Measurements from ENCODE around the gene MYO9B.
"Not testable (repeated sequence)": the region's sequence is repeated elsewhere in the genome, so short reads cannot be mapped to it uniquely, and the experiment has no call there.

MYO9B gene

GRCh38 chr19:17184371-17184841 is 108.8 kb downstream of the MYO9B start:
- peak overlapping the region; percentile 86 for H3K27ac ChIP-seq

GRCh38 chr19:17185590-17185989 is 110.0 kb downstream of the MYO9B start:
- H3K9me3 ChIP-seq, result peaks cover under 1% of the 10 kb centered on the region
- H3K27ac ChIP-seq, result no peak overlapping the region
- TF ChIP-seq CTCF (IDR thresholded peaks at IDR 0.05), result no peak
- H3K4me3 ChIP-seq (ENCODE audit: low read depth in 1 of 2, low read length in 1 of 2), result no peak overlapping the region
- H3K4me1 ChIP-seq (ENCODE audit: control insufficient read depth in 1 of 2, insufficient read depth in 1 of 2, low read depth in 1 of 2, low read length in 1 of 2), result peaks cover 24 to 25% of the 10 kb centered on the region in 2 experiments
- no peaks in the 10 kb centered on the region for H3K27me3 ChIP-seq
- peaks cover 99% of the 10 kb centered on the region for H3K36me3 ChIP-seq

More at GRCh38 chr19:17184371-17184841, 108.8 kb downstream of the MYO9B start:
- Histone ChIP-seq H3K4me1 (ENCODE audit: control insufficient read depth in 1 of 2, insufficient read depth in 1 of 2, low read depth in 1 of 2, low read length in 1 of 2) (peaks cover 24 to 25% of the 10 kb centered on the region in 2 experiments), H3K36me3 (peaks cover 99% of the 10 kb centered on the region), H3K9me3 (no peaks in the 10 kb centered on the region), H3K27me3 (no peaks in the 10 kb centered on the region), H3K4me3 (ENCODE audit: low read depth in 1 of 2, low read length in 1 of 2) (peak overlapping the region; percentile 4 to 36)
- no peak for TF ChIP-seq CTCF (IDR thresholded peaks at IDR 0.05)

GRCh38 chr19:17191736-17192135 is 116.2 kb downstream of the MYO9B start:
- H3K27me3 ChIP-seq; H3K4me1 ChIP-seq (ENCODE audit: control insufficient read depth in 1 of 2, insufficient read depth in 1 of 2, low read depth in 1 of 2, low read length in 1 of 2); H3K27ac ChIP-seq; H3K4me3 ChIP-seq (ENCODE audit: low read depth in 1 of 2, low read length in 1 of 2): not testable (repeated sequence)
- peaks cover 12% of the 10 kb centered on the region for H3K9me3 ChIP-seq
- H3K36me3 ChIP-seq, result peaks cover 100% of the 10 kb centered on the region

- Histone ChIP-seq H3K4me3 (ENCODE audit: low read depth in 1 of 2, low read length in 1 of 2) (no peak overlapping the region), H3K27me3 (no peaks in the 10 kb centered on the region), H3K27ac (no peak overlapping the region), H3K4me1 (ENCODE audit: control insufficient read depth in 1 of 2, insufficient read depth in 1 of 2, low read depth in 1 of 2, low read length in 1 of 2) (no peaks in the 10 kb centered on the region), H3K36me3 (peaks cover 100% of the 10 kb centered on the region), H3K9me3 (peaks cover 12% of the 10 kb centered on the region)
- TF ChIP-seq CTCF (IDR thresholded peaks at IDR 0.05), result no peak
Observed at GRCh38 chr19:17192751-17193150, 117.2 kb downstream of the MYO9B start.

- peaks cover 12% of the 10 kb centered on the region for H3K9me3 ChIP-seq
- H3K36me3 ChIP-seq, result peaks cover 100% of the 10 kb centered on the region
- no peak overlapping the region for H3K27ac ChIP-seq
- TF ChIP-seq CTCF (IDR thresholded peaks at IDR 0.05), result no peak
- no peaks in the 10 kb centered on the region for H3K4me1 ChIP-seq (ENCODE audit: control insufficient read depth in 1 of 2, insufficient read depth in 1 of 2, low read depth in 1 of 2, low read length in 1 of 2)
- H3K27me3 ChIP-seq, result no peaks in the 10 kb centered on the region
- H3K4me3 ChIP-seq (ENCODE audit: low read depth in 1 of 2, low read length in 1 of 2), result no peak overlapping the region
Observed at GRCh38 chr19:17194608-17195007, 119.0 kb downstream of the MYO9B start.

GRCh38 chr19:17195106-17195505 is 119.5 kb downstream of the MYO9B start:
- TF ChIP-seq CTCF (IDR thresholded peaks at IDR 0.05), result no peak
- no peak overlapping the region for H3K4me3 ChIP-seq (ENCODE audit: low read depth in 1 of 2, low read length in 1 of 2)
- peaks cover 12% of the 10 kb centered on the region for H3K9me3 ChIP-seq
- H3K4me1 ChIP-seq (ENCODE audit: control insufficient read depth in 1 of 2, insufficient read depth in 1 of 2, low read depth in 1 of 2, low read length in 1 of 2), result no peaks in the 10 kb centered on the region
- H3K27ac ChIP-seq, result no peak overlapping the region
- no peaks in the 10 kb centered on the region for H3K27me3 ChIP-seq
- H3K36me3 ChIP-seq, result peaks cover 100% of the 10 kb centered on the region

Measured in neutrophil (primary cell).